Calu3 (cell line): ENCODE measurements around the gene MICALL1. TPM values are rescaled to one million over a fixed set of nuclear protein-coding genes. Genes with fewer than 3 reads are reported as not detected.

ENCODE experiments used
- BruUV-seq: library from RNA; stranded (reverse); fragments of 400-500 nt; replicated peaks from 2 replicates; lab custom pipeline; 2021; lab: Mats Ljungman, UMichigan
- CTCF ChIA-PET: fragments of 300-600 bp; sonication (Branson Sonifier 250); formaldehyde crosslinking; loops from one replicate; lab custom pipeline; 2022; ENCODE audit warnings: antibody characterized with exemption; lab: Charles Lee
- DNase-seq: peaks from one replicate; pipeline ENCODE4 v3.0.0; 2022
- H3K27ac Mint-ChIP-seq: one replicate; pipeline ENCODE4 v1.8.0; 2022; ENCODE audit warnings: mixed read lengths; ENCODE audit not compliant: unreplicated experiment
- H3K27me3 Mint-ChIP-seq: one replicate; pipeline ENCODE4 v1.8.0; 2022; ENCODE audit warnings: mixed read lengths; ENCODE audit not compliant: unreplicated experiment
- H3K36me3 Mint-ChIP-seq: one replicate; pipeline ENCODE4 v1.8.0; 2022; ENCODE audit warnings: mild to moderate bottlenecking, moderate library complexity, mixed read lengths; ENCODE audit not compliant: insufficient read depth, unreplicated experiment
- H3K4me1 Mint-ChIP-seq: one replicate; pipeline ENCODE4 v1.8.0; 2022; ENCODE audit warnings: mild to moderate bottlenecking, low read depth, mixed read lengths; ENCODE audit not compliant: unreplicated experiment
- H3K4me3 Mint-ChIP-seq: one replicate; pipeline ENCODE4 v1.8.0; 2022; ENCODE audit warnings: mild to moderate bottlenecking, low read depth, moderate library complexity, mixed read lengths; ENCODE audit not compliant: unreplicated experiment
- H3K9me3 Mint-ChIP-seq: one replicate; pipeline ENCODE4 v1.8.0; 2022; ENCODE audit warnings: low read depth, mixed read lengths; ENCODE audit not compliant: unreplicated experiment
- CTCF ChIP-seq: fragments of 200-600 bp; IDR thresholded peaks from one replicate; pipeline ENCODE4 v1.8.0; 2022; ENCODE audit warnings: antibody characterized with exemption; ENCODE audit not compliant: unreplicated experiment
- intact Hi-C: fragments of 100-400 bp; cut with micrococcal nuclease; formaldehyde crosslinking; loops from one replicate; pipeline ENCODE4 v1.10.0; 2022; ENCODE audit not compliant: unreplicated experiment
- total RNA-seq: library from RNA; stranded (reverse); gene quantifications from 2 replicates; pipeline ENCODE4 v1.2.3, GENCODE V29; 2022

MICALL1 gene
- total RNA-seq, 1 experiment from 2014 or later: 69.7 TPM

- Mint-ChIP-seq H3K36me3 (peaks cover 51% of the 10 kb centered on the region), H3K4me1 (peaks cover 65% of the 10 kb centered on the region), H3K4me3 (no peak overlapping the region), H3K9me3 (no peaks in the 10 kb centered on the region), H3K27me3 (no peaks in the 10 kb centered on the region), H3K27ac (peak overlapping the region; percentile 71)
- no peak for TF ChIP-seq CTCF
- CTCF ChIA-PET: interaction anchor here (0.7 to 3.2 kb wide), 7 partner anchors 9 to 81 kb away, joined by 3 to 14 read pairs (median 5); partner anchors contain the start of genes ANKRD54, C22orf23, MICALL1 and POLR2F
- DNase-seq: peak; percentile 54
- BruUV-seq: no TSS peak
- intact Hi-C loops: loop anchor here (5.0 kb wide), 1 partner anchor 36 kb away; no protein-coding TSS in a partner anchor
Observed at GRCh38 chr22:37896181-37896592, 9.9 kb upstream of the MICALL1 start.

- no TSS peak for BruUV-seq
- no peaks in the 10 kb centered on the region for H3K9me3 Mint-ChIP-seq
- H3K4me3 Mint-ChIP-seq: no peak overlapping the region
- peak overlapping the region; percentile 71 for H3K27ac Mint-ChIP-seq
- no peaks in the 10 kb centered on the region for H3K27me3 Mint-ChIP-seq
- no peak for TF ChIP-seq CTCF
- CTCF ChIA-PET: interaction anchor here (0.9 to 3.2 kb wide), 5 partner anchors 9 to 57 kb away, joined by 3 to 14 read pairs (median 10); partner anchors contain the start of genes C22orf23, MICALL1 and POLR2F
- intact Hi-C loops: loop anchor here (5.0 kb wide), 1 partner anchor 35 kb away; no protein-coding TSS in a partner anchor
- peaks cover 46% of the 10 kb centered on the region for H3K36me3 Mint-ChIP-seq
- DNase-seq: no peak
- peaks cover 73% of the 10 kb centered on the region for H3K4me1 Mint-ChIP-seq
Observed at GRCh38 chr22:37896939-37897338, 9.2 kb upstream of the MICALL1 start.

- Mint-ChIP-seq H3K36me3 (peaks cover 42% of the 10 kb centered on the region), H3K9me3 (no peaks in the 10 kb centered on the region), H3K27me3 (no peaks in the 10 kb centered on the region), H3K4me1 (peaks cover 73% of the 10 kb centered on the region), H3K27ac (peak overlapping the region; percentile 83), H3K4me3 (no peak overlapping the region)
- no peak for TF ChIP-seq CTCF
- intact Hi-C loops: loop anchor here (5.0 kb wide), 1 partner anchor 34 kb away; no protein-coding TSS in a partner anchor
- BruUV-seq: no TSS peak
- CTCF ChIA-PET: interaction anchor here (1.5 to 1.6 kb wide), 2 partner anchors 10 to 23 kb away, joined by 4 to 6 read pairs; no protein-coding TSS in a partner anchor
- no peak for DNase-seq
Observed at GRCh38 chr22:37897807-37898206, 8.3 kb upstream of the MICALL1 start.

- TF ChIP-seq CTCF: no peak
- H3K9me3 Mint-ChIP-seq: no peaks in the 10 kb centered on the region
- H3K4me1 Mint-ChIP-seq: peaks cover 65% of the 10 kb centered on the region
- H3K4me3 Mint-ChIP-seq: no peak overlapping the region
- H3K36me3 Mint-ChIP-seq: peaks cover 39% of the 10 kb centered on the region
- intact Hi-C loops: loop anchor here (5.0 kb wide), 1 partner anchor 34 kb away; no protein-coding TSS in a partner anchor
- peak; percentile 94 for DNase-seq
- peak overlapping the region; percentile 83 for H3K27ac Mint-ChIP-seq
- BruUV-seq: no TSS peak
- CTCF ChIA-PET: interaction anchor here (0.6 to 1.6 kb wide), 4 partner anchors 11 to 57 kb away, joined by 3 to 6 read pairs (median 4); no protein-coding TSS in a partner anchor
- no peaks in the 10 kb centered on the region for H3K27me3 Mint-ChIP-seq
Observed at GRCh38 chr22:37898441-37899181, 7.5 kb upstream of the MICALL1 start.
